GM12801 (cell line): ENCODE measurements around the gene THADA.

Source experiments
- CTCF ChIP-seq: IDR thresholded peaks from one replicate; pipeline ENCODE4 v1.5.1; 2011; ENCODE audit warnings: control low read depth; ENCODE audit not compliant: insufficient read length; ENCODE audit errors: extremely low read depth

THADA gene

GRCh38 chr2:43526994-43527393, 68.8 kb downstream of the THADA start:
- no peak for TF ChIP-seq CTCF

GRCh38 chr2:43525506-43525905, 70.3 kb downstream of the THADA start:
- no peak for TF ChIP-seq CTCF

- TF ChIP-seq CTCF = no peak
These were observed 71.5 kb downstream of the THADA start for GRCh38 chr2:43524177-43524965.

GRCh38 chr2:43522177-43522576, 73.7 kb downstream of the THADA start:
- no peak for TF ChIP-seq CTCF

GRCh38 chr2:43521568-43521967, 74.3 kb downstream of the THADA start:
- no peak for TF ChIP-seq CTCF

GRCh38 chr2:43520919-43521318, 74.9 kb downstream of the THADA start:
- TF ChIP-seq CTCF = no peak

GRCh38 chr2:43519643-43520221, 76.1 kb downstream of the THADA start:
- TF ChIP-seq CTCF = no peak
